AG04449 (cell line): ENCODE results near the gene SLTM.
"Not testable (repeated sequence)": the region's sequence is repeated elsewhere in the genome, so short reads cannot be mapped to it uniquely, and the experiment has no call there.

Source experiments
- CTCF ChIA-PET: fragments of 350-600 bp; formaldehyde crosslinking; extraction: SDS; loops from one replicate; lab custom pipeline; 2021; ENCODE audit warnings: antibody characterized with exemption; lab: Yijun Ruan, JAX
- POLR2A ChIA-PET: fragments of 400-600, 350-600 bp; formaldehyde crosslinking; extraction: SDS; loops from one replicate; lab custom pipeline; 2020; ENCODE audit warnings: antibody characterized with exemption, inconsistent platforms; lab: Yijun Ruan, JAX
- DNase-seq: peaks from one replicate; pipeline ENCODE4 v3.0.0-alpha.2; 2010; ENCODE audit warnings: low read depth, low spot score
- H3K4me3 ChIP-seq: 2 replicates; pipeline ENCODE4 v1.5.1; 2011; ENCODE audit warnings: low read depth, mild to moderate bottlenecking, control low read depth, low read length
- TF ChIP-seq, protein P1 (sequence below): IDR thresholded peaks from one replicate; pipeline ENCODE4 v1.5.1; 2011; ENCODE audit warnings: mild to moderate bottlenecking, moderate library complexity, low read length, control low read depth, inconsistent platforms; ENCODE audit not compliant: insufficient read depth; ENCODE audit errors: missing control alignments

SLTM gene

DNA sequence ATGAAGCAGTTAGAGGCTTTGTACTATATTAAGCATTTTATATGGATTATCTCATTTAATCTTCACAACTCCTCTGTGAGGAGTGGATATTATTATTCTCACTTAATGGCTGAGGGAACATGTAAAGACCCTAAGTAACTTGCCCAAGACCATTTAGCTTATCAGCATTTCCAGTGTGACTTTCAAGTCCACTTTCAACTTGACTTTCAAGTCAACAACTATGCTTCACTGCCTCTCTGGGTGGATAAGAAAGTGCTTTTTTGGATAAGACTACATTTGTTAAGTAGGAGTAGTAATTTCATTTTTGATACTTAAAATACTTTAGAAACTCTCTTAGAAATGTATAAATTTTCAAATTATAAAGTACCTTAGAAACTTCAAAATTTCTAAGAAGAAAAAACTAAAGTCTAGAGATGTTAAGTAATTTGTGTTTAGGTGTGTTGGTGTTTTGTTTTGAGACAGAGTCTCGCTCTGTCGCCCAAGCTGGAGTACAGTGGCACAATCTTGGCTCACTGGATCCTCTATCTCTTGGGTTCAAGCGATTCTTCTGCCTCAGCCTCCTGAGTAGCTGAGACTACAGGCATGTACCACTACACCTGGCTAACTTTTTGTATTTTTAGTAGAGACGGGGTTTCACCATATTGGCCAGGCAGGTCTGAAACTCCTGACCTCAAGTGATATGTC lies 90.6 kb downstream of the SLTM start:
- TF ChIP-seq, protein P1, sequence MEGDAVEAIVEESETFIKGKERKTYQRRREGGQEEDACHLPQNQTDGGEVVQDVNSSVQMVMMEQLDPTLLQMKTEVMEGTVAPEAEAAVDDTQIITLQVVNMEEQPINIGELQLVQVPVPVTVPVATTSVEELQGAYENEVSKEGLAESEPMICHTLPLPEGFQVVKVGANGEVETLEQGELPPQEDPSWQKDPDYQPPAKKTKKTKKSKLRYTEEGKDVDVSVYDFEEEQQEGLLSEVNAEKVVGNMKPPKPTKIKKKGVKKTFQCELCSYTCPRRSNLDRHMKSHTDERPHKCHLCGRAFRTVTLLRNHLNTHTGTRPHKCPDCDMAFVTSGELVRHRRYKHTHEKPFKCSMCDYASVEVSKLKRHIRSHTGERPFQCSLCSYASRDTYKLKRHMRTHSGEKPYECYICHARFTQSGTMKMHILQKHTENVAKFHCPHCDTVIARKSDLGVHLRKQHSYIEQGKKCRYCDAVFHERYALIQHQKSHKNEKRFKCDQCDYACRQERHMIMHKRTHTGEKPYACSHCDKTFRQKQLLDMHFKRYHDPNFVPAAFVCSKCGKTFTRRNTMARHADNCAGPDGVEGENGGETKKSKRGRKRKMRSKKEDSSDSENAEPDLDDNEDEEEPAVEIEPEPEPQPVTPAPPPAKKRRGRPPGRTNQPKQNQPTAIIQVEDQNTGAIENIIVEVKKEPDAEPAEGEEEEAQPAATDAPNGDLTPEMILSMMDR: no peak
- CTCF ChIA-PET: interaction anchor here (1.2 kb wide), 1 partner anchor 686 kb away, joined by 3 read pairs; no protein-coding TSS in a partner anchor
- no peak for DNase-seq
- no peak overlapping the region for H3K4me3 ChIP-seq
- POLR2A ChIA-PET: no interaction called here

DNA sequence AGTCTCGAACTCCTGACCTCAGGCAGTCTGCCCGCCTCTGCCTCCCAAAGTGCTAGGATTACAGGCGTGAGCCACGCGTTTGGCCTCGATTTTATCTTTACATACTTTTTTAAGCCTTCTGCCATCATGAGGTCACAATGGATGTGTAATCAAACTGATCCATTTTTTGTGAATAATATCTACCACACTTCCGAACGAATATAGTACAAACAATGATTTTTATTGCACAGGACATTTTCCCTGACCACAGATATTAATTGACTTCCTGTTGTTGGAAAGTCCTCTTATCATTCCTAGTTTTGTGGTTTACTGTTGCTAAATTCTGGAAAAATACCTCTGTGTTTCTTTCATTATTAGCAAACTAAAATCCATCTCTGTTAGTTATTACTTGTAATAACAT lies 93.4 kb downstream of the SLTM start:
- ChIA-PET CTCF (interaction anchor here (0.7 to 1.4 kb wide), 8 partner anchors 8 to 689 kb away, joined by 3 to 5 read pairs (median 3); no protein-coding TSS in a partner anchor), POLR2A (no interaction called here)
- no peak overlapping the region for H3K4me3 ChIP-seq
- TF ChIP-seq, protein P1: no peak
- no peak for DNase-seq

DNA sequence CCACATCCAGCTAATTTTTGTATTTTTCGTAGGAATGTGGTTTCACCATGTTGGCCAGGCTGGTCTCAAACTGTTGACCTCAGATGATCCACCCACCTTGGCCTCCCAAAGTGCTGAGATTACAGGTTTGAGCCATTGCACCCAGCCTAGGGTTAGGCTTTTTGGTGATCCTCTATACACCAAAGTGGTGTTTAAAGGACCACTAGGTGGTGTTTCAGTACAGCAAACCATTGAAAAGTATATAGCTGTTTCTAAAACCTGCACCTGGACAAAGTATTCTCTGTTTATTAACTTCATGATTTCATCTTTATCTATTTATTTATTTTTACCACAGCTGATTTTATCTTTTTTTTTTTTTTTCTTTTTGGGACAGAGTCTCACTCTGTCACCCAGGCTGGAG lies 94.0 kb downstream of the SLTM start:
- CTCF ChIA-PET: interaction anchor here (0.6 to 1.4 kb wide), 10 partner anchors 8 to 689 kb away, joined by 3 to 5 read pairs (median 3); no protein-coding TSS in a partner anchor
- TF ChIP-seq, protein P1: no peak
- POLR2A ChIA-PET: no interaction called here
- no peak for DNase-seq
- H3K4me3 ChIP-seq: no peak overlapping the region

GRCh38 chr15:58833681-58834426 lies 99.6 kb downstream of the SLTM start:
- CTCF ChIA-PET: interaction anchor here (1.2 kb wide), 1 partner anchor 606 kb away, joined by 3 read pairs; no protein-coding TSS in a partner anchor
- H3K4me3 ChIP-seq, DNase-seq, POLR2A ChIA-PET: not testable (repeated sequence)

DNA sequence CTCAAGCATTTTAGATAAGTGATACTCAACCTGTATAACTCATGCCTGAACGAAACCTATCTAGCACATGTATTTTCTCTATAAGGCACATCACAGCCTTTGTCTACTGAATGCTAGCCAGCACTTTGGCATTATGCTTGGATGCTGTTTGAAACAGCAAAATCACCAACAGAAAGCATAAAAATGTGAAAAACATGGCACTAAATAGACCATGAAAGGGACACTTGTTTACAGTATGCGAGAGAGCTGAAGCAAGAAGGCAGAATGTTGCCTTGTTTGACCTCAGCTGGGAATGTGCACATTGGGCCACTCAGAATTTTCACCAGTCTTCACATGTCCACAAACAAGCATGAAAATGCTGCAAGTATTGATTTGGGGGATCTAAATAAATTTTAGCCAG lies 102.9 kb downstream of the SLTM start:
- ChIA-PET CTCF (interaction anchor here (1.9 kb wide), 1 partner anchor 9 kb away, joined by 5 read pairs; no protein-coding TSS in a partner anchor), POLR2A (no interaction called here)
- no peak for DNase-seq
- no peak overlapping the region for H3K4me3 ChIP-seq
- TF ChIP-seq, protein P1: no peak
